ENCODE measurements around the gene KRTAP10-3. TPM values are rescaled to one million over a fixed set of nuclear protein-coding genes. Genes with fewer than 3 reads are reported as not detected.
A peak's percentile ranks its signal among the peaks of the same experiment; 100 is the strongest.

KRTAP10-3 gene
- total RNA-seq, 1 experiment from 2014 or later: not detected

DNA sequence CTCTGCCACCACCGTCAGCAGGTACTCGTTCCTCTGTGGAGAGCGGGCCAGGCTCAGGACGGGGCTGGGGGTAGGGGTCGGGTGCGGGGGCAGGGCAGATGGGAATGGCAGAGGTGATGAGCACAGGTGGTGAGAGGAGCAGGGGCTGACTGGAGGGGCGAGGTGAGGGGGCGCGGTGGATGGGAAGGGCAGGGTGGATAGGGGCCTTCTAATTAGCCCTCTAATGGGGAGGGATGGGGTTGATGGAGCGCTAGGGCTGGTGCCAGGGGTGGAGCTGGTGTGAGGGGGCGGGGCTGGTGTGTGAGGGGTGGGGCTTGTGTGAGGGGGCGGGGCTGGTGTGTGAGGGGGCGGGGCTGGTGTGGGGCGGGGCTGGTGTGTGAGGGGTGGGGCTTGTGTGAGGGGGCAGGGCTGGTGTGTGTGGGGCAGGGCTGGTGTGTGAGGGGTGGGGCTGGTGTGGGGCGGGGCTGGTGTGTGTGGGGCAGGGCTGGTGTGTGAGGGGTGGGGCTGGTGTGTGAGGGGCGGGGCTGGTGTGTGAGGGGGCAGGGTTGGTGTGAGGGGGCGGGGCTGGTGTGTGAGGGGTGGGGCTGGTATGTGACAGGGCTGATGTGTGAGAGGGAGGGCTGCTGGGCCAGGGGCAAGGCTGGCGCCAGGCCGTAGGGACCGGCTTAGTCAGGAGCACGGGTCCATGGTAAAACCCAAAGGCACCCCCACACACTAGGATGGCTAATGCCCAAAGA lies 24.5 kb downstream of the KRTAP10-3 start (continued):
- TF ChIP-seq CTCF (IDR thresholded peaks at IDR 0.05 in 2 of 3, conservative IDR thresholded peaks at IDR 0.05 in 1 of 3; ENCODE audit: borderline replicate concordance in 1 of 3, insufficient read depth in 1 of 3, low read depth in 2 of 3, low read length in 2 of 3): no peak

GRCh38 chr21:44533121-44533890 lies 25.3 kb downstream of the KRTAP10-3 start:
- Histone ChIP-seq H3K27me3 (ENCODE audit: insufficient read depth, low read length) (no peaks in the 10 kb centered on the region), H4K20me1 (ENCODE audit: insufficient read depth) (no peaks in the 10 kb centered on the region), H3K4me3 (replicated peaks in 1 of 2; ENCODE audit: low read depth in 1 of 2, low read length in 2 of 2) (no peak overlapping the region), H3K9me3 (ENCODE audit: control insufficient read depth in 1 of 2, insufficient read depth in 1 of 2, low read depth in 1 of 2, low read length in 2 of 2) (no peaks in the 10 kb centered on the region), H3K9ac (ENCODE audit: low read length) (no peak overlapping the region), H3K9me2 (ENCODE audit: insufficient read depth) (no peaks in the 10 kb centered on the region), H3K36me3 (ENCODE audit: control insufficient read depth in 1 of 2, insufficient read depth in 2 of 2, low read length in 2 of 2) (no peaks in the 10 kb centered on the region), H3K27ac (ENCODE audit: low read depth, low read length) (no peak overlapping the region), H3K4me1 (ENCODE audit: control insufficient read depth in 1 of 2, insufficient read depth in 2 of 2, low read length in 2 of 2) (no peaks in the 10 kb centered on the region), H2AFZ (ENCODE audit: low read depth, low read length, poor library complexity, severe bottlenecking) (no peak overlapping the region), H3K79me2 (ENCODE audit: insufficient read depth, low read length) (no peaks in the 10 kb centered on the region), H3K4me2 (ENCODE audit: low read length) (no peak overlapping the region)
- no peak for DNase-seq (ENCODE audit: low read depth, low spot score)
- intact Hi-C loops (cut with micrococcal nuclease): no loop called here
- TF ChIP-seq POLR2AphosphoS5 (IDR thresholded peaks at IDR 0.05; ENCODE audit: low read depth, low read length) (no peak), SP1 (IDR thresholded peaks at IDR 0.05; ENCODE audit: low read depth) (no peak), EZH2 (IDR thresholded peaks at IDR 0.05) (no peak), EZH2phosphoT487 (IDR thresholded peaks at IDR 0.05; ENCODE audit: borderline replicate concordance) (no peak)
- TF ChIP-seq, protein P1, sequence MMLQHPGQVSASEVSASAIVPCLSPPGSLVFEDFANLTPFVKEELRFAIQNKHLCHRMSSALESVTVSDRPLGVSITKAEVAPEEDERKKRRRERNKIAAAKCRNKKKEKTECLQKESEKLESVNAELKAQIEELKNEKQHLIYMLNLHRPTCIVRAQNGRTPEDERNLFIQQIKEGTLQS (IDR thresholded peaks at IDR 0.05): no peak
- CTCF ChIA-PET: no interaction called here
- 0 out of 2 replicates have a peak, but pooled peaks have one; percentile 18 for ATAC-seq
- RAD21 ChIA-PET (ENCODE audit: low non-redundant PET in 1 of 2, low total read pairs in 2 of 2, uncharacterized antibody in 2 of 2, unreplicated experiment in 2 of 2): no interaction called here
- BruUV-seq (replicated peaks): no TSS peak
- POLR2A ChIA-PET: no interaction called here
